NCI-H1105 (cell line): ENCODE data around the gene PLP1.
"Not testable (repeated sequence)": the region's sequence is repeated elsewhere in the genome, so short reads cannot be mapped to it uniquely, and the experiment has no call there.

Experiments
- DNase-seq: peaks from one replicate; lab custom pipeline; 2025; lab: John Stamatoyannopoulos, UW

The PLP1 gene

DNA sequence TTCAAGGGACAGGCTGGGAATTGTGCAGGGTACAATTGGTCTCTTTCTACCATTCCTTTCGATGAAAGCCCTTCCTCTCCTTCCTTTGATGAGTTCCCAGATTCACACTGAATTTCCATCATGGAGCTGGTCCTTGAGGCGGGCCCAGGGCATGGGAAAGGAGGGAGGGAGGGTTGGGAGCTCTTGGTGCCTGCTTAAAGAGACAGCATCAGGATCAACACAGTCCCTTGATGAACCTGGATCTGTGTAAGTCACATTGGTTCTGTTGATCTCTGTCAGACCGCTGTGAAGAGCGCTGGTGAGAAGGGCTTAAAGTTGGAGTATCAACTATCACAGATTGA is 4.4 kb downstream of the PLP1 start:
- DNase-seq, result no peak

DNA sequence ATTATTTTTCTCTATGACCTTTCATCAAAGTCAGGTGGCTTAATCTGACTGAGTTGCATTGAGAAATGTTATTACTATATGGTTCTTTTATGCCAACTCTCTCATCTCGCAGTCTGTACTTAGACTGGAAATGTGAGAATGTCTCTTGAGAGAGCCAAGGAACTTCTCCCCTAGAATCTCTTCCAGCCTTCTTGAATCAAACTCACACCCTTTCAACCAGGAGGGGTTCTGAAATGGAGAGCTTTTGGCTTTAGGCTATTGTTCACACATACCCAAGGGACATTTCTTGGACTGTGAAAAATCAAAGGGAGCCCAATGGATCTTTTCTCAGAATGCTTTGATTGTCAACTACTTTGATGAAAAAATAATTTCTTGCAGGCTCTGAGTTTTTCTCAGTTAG is 5.1 kb downstream of the PLP1 start:
- no peak for DNase-seq

DNA sequence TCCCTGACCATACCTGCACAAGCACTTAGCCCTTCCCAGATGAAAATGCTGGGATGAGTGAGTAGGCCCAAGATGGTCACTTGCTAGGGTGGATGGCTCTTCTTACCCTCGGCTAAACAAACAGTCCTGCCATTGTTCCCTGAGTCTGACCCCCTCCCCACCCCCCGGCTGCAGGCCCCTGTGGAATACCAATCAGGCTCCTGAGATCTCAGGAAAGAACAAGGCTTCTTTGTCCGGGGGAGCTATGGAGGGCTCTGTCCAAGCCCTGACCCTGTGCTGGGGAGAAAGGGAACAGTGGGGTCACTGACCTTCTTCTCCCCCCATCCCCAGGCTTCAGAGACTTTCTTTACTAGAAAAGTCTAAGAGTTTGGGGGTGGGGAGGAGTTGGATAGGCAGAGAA is 6.0 kb downstream of the PLP1 start:
- no peak for DNase-seq

DNA sequence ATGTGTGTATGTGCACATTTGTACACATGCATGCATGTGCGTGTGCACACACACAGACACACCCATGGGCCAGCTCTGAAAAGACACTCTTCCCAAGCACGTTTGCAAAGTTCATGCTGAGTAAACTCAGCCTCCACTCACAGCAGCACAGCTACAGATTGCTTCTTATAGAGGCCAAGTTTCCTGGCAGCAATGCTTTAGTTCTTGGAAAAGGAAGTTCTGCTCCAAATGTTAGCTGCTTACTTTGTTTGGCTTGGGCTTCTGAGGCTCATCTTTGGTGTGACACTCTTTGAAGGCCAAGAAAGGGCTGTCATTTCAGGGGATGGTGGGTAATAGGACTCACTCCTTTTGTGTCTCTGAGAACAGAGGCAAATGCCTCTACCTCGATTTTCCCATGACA is 6.6 kb downstream of the PLP1 start:
- DNase-seq, result no peak

DNA sequence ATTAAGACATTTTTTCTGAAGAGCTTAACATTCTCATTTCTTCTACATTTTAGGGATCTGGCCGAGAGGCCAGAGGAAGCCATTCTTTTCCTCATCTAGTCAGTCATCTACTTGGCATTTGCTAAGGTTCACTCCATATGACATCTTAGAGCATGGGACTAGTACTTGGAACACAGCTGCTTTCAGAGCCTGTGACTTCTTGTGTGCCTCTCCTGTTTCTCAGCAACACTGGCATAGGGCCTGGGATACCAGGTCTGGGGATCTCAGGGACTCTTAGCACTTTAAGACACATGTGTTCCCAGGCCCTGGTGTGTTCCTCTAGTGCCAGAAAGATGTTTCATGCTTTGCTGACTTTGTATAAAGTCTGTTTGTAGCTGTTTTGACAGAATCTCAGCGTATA is 7.3 kb downstream of the PLP1 start:
- no peak for DNase-seq

DNA sequence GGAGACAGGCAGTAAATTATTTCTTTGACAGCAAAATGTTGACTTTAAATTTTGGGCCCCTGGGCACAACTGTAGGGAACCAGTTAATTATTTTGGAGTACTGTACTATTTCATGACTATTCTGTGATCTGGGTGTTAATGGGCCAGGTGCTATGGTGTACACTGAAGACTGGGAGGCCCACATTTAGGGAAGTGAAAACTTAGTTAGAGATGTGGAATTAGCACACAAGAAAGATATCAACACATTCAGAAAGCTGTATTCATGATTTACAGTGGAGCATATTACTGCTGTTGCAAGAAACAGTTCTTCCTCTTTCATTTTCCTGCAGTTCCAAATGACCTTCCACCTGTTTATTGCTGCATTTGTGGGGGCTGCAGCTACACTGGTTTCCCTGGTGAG is 12.4 kb downstream of the PLP1 start:
- DNase-seq, result no peak

DNA sequence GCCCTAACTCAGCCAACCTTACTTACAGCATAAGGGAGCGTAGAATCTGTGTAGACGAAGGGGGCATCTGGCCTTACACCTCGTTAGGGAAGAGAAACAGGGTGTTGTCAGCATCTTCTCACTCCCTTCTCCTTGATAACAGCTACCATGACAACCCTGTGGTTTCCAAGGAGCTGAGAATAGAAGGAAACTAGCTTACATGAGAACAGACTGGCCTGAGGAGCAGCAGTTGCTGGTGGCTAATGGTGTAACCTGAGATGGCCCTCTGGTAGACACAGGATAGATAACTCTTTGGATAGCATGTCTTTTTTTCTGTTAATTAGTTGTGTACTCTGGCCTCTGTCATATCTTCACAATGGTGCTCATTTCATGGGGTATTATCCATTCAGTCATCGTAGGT is 14.6 kb downstream of the PLP1 start:
- DNase-seq, result no peak

DNA sequence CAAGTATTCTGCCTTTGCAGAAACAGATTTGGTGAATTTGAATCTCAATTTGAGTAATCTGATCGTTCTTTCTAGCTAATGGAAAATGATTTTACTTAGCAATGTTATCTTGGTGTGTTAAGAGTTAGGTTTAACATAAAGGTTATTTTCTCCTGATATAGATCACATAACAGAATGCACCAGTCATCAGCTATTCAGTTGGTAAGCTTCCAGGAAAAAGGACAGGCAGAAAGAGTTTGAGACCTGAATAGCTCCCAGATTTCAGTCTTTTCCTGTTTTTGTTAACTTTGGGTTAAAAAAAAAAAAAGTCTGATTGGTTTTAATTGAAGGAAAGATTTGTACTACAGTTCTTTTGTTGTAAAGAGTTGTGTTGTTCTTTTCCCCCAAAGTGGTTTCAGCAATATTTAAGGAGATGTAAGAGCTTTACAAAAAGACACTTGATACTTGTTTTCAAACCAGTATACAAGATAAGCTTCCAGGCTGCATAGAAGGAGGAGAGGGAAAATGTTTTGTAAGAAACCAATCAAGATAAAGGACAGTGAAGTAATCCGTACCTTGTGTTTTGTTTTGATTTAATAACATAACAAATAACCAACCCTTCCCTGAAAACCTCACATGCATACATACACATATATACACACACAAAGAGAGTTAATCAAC is 15.3 kb downstream of the PLP1 start:
- no peak for DNase-seq

DNA sequence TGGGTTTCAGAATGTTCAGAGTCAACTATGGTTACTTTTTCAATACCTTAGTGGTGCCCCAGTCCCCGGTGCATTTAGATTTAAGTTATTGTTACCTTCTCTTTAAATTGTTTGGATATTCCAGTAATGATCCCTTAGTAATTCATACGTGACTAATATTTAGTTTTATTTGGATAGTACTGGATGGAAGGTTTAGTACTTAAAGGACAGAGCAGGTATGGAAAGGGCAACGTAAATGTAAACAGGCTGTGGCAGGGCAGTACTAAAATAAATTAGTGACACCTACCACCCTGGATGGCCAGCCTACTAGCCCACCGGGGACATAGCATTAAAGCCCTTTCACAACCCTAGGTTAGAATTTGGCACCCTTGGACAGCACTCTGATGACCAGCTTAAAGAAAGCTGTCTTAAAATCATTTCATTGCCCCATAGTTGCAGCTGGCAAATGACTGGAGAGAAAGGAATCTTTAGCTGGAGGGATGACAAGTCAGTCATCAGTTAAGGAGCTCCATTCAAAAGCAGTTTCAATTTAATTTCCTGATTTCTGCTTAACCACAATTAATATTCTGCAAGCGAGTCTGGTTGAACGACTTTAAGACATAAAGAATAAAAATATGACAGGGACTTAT is 16.4 kb downstream of the PLP1 start:
- no peak for DNase-seq

DNA sequence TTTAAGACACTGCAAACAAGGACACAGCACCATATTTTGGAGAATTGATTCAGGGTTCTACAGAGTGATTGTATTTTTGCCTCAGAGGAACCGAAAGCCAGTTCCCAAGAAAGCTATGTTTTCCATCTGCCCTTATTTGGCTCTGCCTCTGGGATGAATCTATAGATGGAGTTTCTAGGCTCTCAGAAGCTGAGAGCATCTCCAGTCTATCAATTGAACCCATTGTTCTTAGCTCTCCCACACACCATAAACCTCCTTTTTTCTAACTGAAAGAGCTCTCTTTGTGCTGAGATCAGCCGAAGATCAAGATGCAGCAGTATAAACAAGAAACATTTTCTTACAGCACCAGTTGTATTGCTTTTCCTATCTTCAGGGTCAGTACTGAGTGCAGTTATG is 16.9 kb downstream of the PLP1 start:
- no peak for DNase-seq

DNA sequence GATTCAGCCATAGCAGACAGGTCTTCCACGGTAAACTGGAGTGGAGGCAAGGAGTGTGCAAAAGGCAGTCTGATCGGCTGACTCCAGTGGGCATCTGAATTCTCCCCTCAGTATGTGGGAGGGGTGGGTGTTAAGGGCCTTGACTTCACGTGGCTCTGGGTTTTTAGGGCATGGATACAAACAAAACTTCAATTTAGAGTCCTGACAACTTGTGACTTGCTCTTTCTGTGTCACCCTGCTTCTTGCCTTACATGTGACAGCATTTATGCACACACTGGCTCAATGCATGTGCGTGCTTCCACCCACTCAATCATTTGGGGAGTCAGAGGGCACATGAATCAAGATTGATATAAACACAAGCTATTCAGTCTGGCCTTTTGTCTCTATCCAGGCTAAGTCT is 17.5 kb downstream of the PLP1 start:
- DNase-seq, result no peak

DNA sequence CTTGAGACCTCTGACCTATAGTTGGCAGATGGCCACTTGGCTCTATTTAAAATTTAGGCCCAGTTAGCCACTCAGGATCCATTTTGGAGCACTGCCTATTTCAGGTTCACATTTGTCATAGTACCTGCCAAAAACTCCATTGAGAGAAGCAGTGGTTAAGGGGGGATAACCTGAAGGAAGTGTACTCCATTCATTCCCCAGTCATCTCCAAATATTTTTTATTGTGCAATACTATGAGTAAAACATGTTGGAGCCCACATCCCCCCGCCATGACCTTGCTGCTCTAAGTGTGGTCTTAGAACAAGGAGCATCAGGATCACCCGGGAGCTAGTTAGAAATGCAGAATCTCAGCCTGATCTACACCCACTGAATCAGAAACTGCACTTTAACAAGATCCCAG is 21.1 kb downstream of the PLP1 start:
- DNase-seq, result no peak

DNA sequence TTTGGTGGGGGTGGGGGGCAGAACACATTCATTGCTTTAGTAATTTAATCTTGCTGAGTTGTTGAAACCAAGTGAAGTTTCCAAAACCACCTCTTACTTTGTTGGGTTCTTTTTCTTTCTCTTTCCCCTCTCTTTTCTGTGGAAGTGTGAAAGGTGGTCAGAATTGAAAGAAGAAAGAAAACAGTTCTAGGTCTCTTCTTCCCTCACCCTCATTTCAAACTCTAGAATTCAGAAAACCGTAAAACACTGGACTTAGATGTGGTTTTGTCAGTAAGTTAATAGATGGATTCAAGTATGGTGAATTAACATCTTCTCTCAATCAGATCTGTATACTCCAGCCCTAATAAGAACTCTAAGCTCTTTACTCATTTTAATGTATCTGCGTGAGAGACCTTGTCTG is 23.7 kb downstream of the PLP1 start:
- DNase-seq, result no peak

DNA sequence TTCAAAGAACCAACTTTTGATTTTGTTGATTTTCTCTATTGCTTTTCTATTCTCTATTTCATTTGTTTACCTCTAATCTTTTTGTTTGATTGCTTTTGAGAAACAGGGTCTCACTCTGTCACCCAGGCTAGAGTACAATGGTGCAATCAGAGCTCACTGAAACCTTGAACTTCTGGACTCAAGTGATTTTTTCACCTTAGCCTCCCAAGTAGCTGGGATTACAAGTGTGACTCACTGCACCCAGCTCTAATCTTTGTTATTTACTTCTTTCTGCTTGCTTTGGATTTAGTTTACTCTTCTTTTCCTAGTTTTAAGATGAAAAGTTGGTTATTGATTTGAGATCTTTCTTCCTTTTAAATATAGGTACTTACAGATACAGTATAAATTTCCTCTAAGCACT is 29.2 kb downstream of the PLP1 start:
- no peak for DNase-seq

DNA sequence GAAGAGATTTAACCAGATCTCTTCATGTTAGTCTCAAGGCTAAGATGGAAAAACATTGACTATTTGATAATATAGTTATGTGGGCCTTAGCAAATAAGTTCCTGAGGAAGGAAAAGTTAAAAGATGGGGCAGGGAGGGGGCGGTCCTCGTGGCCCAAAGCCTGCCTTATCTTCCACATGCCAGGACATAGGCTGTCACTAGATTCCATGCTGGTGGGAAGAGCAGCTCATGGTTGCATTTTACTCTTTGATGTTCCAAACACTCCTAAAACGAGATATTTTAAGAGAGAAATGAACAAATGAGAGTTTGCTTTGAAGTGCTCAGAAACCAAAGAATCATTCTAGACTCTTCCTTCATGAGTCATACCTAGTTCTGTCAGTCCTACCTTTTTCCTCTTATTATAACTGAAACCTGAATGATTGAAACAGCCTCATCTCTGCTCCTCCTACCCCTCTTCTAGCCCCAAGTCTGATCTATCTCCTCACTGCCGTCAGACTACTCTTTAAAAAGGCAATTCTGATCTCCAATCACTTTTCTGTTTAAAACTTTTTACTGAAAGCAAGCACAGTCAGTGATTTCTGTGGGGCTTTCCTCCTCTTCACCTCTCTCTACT is 30.3 kb downstream of the PLP1 start:
- DNase-seq, result no peak

DNA sequence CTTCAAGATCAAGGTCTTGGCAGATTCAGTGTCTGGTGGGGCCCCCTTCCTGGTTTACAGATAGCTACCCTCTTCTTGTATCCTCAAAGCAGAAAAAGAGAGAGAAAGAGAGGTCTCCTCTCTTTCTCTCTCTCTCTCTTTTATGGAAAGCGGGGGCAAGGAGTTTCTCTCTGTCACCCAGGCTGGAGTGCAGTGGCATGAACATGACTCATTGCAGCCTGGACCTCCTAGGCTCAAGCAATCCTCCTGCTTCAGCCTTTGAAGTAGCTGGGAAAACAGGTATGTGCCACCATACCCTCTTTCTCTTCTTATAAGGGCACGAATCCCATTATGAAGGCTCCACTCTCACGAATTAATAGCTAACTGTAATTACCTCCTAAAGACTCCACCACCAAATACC is 35.2 kb downstream of the PLP1 start:
- no peak for DNase-seq

DNA sequence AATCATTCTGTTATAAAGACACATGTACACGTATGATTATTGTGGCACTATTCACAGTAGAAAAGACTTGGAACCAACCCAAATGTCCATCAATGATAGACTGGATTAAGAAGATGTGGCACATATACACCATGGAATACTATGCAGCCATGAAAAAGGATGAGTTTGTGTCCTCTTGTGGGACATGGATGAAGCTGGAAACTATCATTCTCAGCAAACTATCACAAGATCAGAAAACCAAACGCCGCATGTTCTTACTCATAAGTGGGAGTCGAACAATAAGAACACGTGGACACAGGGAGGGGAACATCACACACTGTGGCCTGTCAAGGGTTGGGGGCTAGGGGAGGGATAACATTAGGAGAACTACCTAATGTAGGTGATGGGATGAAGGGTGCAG is 40.5 kb downstream of the PLP1 start:
- DNase-seq, result not testable (repeated sequence)

DNA sequence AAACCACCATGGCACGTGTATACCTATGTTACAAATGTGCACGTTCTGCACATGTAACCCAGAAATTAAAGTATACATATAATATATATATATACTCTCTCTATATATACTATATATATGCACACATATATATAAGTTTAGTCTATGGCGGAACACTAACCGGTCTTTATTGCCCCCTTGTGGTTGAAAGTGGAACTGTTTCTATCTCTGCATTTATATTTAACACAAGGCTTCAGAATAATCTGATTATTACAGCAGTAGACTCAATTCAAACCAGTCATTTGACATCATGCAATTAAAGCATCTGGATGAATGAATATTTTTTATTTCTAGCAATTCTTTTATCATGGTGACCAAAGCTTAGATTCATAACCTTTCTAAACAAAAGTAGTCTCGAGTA is 40.9 kb downstream of the PLP1 start:
- peak; percentile 2 for DNase-seq

DNA sequence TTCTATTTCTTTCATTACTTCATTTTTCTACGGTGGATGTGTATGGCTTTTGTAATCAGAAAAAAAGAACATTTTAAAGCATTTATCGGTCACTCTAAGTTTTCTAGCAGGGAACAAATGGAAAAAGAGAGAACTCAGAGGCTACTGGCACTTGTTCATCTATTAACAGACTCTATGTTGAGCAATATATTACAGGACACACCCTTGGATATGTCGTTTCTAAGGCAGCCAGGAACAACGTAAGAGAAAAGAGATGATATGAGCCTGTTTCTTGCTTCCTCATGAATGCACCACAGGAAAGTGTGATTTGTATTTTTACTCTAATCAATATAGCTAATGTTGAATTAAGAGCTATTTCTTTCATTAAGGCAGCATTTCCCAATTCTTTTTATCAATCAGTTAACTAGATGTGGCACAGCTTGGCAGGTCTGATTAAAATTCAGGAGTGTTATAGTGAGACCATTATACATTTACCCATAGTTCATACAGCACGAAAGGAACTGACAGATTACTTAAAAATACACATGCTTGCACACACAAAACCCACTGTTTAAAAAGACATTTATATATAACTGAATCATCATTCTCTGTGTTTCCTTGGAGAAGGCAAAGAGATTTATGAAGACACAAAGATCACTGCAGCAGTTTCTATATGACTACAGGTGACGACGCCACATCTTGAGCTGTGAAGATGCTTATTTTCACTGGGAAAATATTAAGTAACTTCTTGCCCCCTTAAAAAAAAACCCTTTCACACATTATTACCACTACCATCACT is 42.4 kb downstream of the PLP1 start:
- no peak for DNase-seq

DNA sequence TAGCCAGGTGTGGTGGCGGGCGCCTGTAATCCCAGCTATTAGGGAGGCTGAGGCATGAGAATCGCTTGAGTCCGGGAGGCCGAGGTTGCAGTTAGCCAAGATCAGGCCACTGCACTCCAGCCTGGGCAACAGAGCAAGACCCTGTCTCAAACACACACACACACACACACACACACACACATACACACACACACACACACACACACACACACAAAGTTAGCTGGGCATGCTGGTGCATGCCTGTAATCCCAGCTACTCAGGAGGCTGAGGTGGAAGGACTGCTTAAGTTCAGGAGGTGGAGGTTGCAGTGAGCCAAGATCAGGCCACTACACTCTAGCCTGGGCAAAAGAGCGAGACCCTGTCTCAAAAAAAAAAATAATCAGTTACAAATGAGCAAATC is 44.2 kb downstream of the PLP1 start:
- not testable (repeated sequence) for DNase-seq

DNA sequence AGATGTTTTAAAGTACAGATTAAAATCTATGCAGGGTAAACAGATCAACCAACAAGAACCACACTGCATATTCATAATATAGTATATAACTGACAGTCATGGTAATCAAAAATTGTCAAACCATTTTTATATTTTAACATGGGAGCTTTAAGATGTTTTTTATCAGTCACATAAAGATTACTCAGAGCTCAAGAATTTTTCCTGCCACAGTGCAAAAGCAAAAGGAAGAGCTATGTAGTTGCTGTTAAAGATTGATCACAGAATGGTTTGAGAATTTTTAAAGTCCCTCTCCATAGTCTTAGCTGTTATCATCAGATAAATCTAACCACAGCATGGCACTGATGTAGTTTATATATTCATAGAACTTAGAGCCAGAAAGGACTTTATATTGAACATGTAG is 47.0 kb downstream of the PLP1 start:
- DNase-seq, result no peak

DNA sequence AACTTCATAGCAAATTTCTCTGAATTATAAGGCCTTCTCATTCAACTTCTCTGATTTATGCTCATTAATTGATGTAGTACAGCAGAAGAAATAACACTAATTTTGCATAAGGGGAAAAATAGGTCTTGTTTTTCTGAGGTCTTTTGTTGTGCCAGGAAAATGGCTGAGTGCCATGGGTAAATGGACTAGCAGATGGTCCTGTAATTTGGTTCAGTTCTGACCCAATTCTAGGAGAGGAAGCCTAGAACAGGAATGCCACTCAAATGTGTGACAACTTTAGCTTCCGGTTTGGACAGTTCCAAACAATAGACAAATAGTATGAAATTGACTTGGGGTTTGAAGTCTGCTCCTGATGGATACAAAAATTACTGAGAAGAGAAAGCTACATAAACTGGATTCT is 49.2 kb downstream of the PLP1 start:
- no peak for DNase-seq

DNA sequence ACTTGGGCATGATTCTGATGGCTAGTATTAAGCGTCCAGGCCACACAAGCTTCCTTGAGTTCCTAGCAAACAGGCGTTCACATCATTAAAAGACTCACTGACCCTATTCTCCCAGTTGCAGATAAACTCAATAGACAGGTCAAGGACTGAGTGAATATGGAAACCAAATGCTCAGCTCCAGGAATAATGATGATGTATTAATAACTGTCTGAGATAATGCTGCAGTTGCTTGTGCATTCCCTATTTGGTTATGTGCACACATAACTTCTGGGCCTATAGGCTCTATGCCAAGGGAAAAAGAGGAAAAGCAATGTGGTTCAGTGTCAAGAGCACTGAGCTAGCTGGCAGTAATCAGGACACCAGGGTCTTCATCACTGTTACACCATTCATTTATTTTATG is 51.9 kb downstream of the PLP1 start:
- DNase-seq, result no peak
